H1 (cell line): ENCODE data around the gene CLEC4E. TPM values are rescaled to one million over a fixed set of nuclear protein-coding genes. Genes with fewer than 3 reads are reported as not detected.

ENCODE experiments used
- CTCF ChIA-PET: fragments of 300-600 bp; sonication (Branson Sonifier 250); formaldehyde crosslinking; loops from one replicate; lab custom pipeline; 2021; ENCODE audit not compliant: partially characterized antibody; lab: Charles Lee
- POLR2A ChIA-PET: fragments of 300-600 bp; sonication (Branson Sonifier 250); formaldehyde crosslinking; loops from one replicate; lab custom pipeline; 2021; ENCODE audit warnings: inconsistent platforms; ENCODE audit not compliant: partially characterized antibody; lab: Charles Lee
- DNase-seq, 2 experiments: peaks; one replicate each; pipeline versions ENCODE4 v3.0.0 to v3.0.0-alpha.2; 2010 to 2022; ENCODE audit warnings: low spot score in 2 of 2, low read depth in 1 of 2, mixed read lengths in 1 of 2
- FAIRE-seq: peaks from 2 replicates; lab custom pipeline; 2011; peaks lifted over from hg19 to GRCh38; lab: Jason Lieb, UNC
- H2AFZ ChIP-seq: 2 replicates; pipeline ENCODE4 v1.8.1; 2012; ENCODE audit warnings: low read length, inconsistent platforms
- H2AK5ac ChIP-seq: 2 replicates; pipeline ENCODE4 v1.6.1; 2013; ENCODE audit warnings: low read depth, low read length
- H2BK120ac ChIP-seq: replicated peaks from 2 replicates; pipeline ENCODE3; 2013; ENCODE audit warnings: low read depth, low read length, inconsistent platforms
- H2BK12ac ChIP-seq: 2 replicates; pipeline ENCODE4 v1.6.1; 2013; ENCODE audit warnings: low read depth, low read length
- H2BK15ac ChIP-seq: 2 replicates; pipeline ENCODE4 v1.6.1; 2013; ENCODE audit warnings: low read length
- H2BK20ac ChIP-seq: 2 replicates; pipeline ENCODE4 v1.6.1; 2013; ENCODE audit warnings: low read length
- H2BK5ac ChIP-seq: 2 replicates; pipeline ENCODE4 v1.6.1; 2013; ENCODE audit warnings: low read depth, low read length
- H3K14ac ChIP-seq: 2 replicates; pipeline ENCODE4 v1.6.1; 2013; ENCODE audit warnings: inconsistent platforms; ENCODE audit not compliant: insufficient read length
- H3K18ac ChIP-seq: 2 replicates; pipeline ENCODE4 v1.6.1; 2013; ENCODE audit warnings: low read length; ENCODE audit errors: extremely low read depth
- H3K23ac ChIP-seq: 2 replicates; pipeline ENCODE4 v1.6.1; 2013; ENCODE audit warnings: inconsistent platforms; ENCODE audit not compliant: insufficient read length
- H3K23me2 ChIP-seq: 2 replicates; pipeline ENCODE4 v1.6.1; 2013; ENCODE audit warnings: low read depth, low read length
- H3K27ac ChIP-seq: 2 replicates; pipeline ENCODE4 v1.6.1; 2011; ENCODE audit warnings: low read depth, low read length, inconsistent platforms
- H3K27me3 ChIP-seq, 4 experiments: replicated peaks in 1 of 4; 1 replicate in 1 of 4; 2 replicates in 3 of 4; pipeline versions ENCODE4 v1.6.1 to v1.8.1; 2011 to 2013; ENCODE audit warnings: low read length in 3 of 4, mild to moderate bottlenecking in 3 of 4, inconsistent platforms in 2 of 4, mixed read lengths in 2 of 4, moderate library complexity in 1 of 4; ENCODE audit not compliant: control insufficient read depth in 3 of 4, insufficient read depth in 3 of 4; ENCODE audit errors: extremely low read depth in 1 of 4
- H3K36me3 ChIP-seq, 4 experiments: 2 replicates each; pipeline versions ENCODE4 v1.6.1 to v1.8.1; 2011 to 2013; ENCODE audit warnings: mild to moderate bottlenecking in 4 of 4, low read length in 3 of 4, moderate library complexity in 2 of 4, control low read depth in 1 of 4, inconsistent platforms in 1 of 4; ENCODE audit not compliant: insufficient read depth in 4 of 4, control insufficient read depth in 2 of 4
- H3K4ac ChIP-seq: replicated peaks from 2 replicates; pipeline ENCODE3; 2013; ENCODE audit warnings: low read length, low read depth, mixed read lengths, inconsistent platforms; ENCODE audit not compliant: insufficient read length
- H3K4me1 ChIP-seq, 4 experiments: replicated peaks in 1 of 4; 1 replicate in 1 of 4; 2 replicates in 3 of 4; pipeline versions ENCODE4 v1.6.1 to v1.8.1; 2011 to 2013; ENCODE audit warnings: low read length in 3 of 4, inconsistent platforms in 2 of 4, mixed read lengths in 1 of 4; ENCODE audit not compliant: insufficient read depth in 4 of 4, control insufficient read depth in 3 of 4
- H3K4me2 ChIP-seq, 2 experiments: 2 replicates each; pipeline versions ENCODE4 v1.6.1 to v1.8.1; 2011 to 2013; ENCODE audit warnings: low read depth in 2 of 2, low read length in 2 of 2, control low read depth in 1 of 2, inconsistent platforms in 1 of 2, mild to moderate bottlenecking in 1 of 2; ENCODE audit not compliant: insufficient read depth in 1 of 2
- H3K4me3 ChIP-seq, 4 experiments: fragments of 200-600, 300-600 bp in 1 of 4; sonication (generic), shearing (Covaris generic), sonication (Bioruptor Twin) in 1 of 4; 2 replicates each; pipeline versions ENCODE4 v1.5.1 to v1.8.1; 2011 to 2016; ENCODE audit warnings: low read length in 4 of 4, low read depth in 3 of 4, control low read depth in 2 of 4, inconsistent platforms in 2 of 4, mild to moderate bottlenecking in 2 of 4, mixed read lengths in 1 of 4, moderate library complexity in 1 of 4; ENCODE audit not compliant: insufficient read depth in 2 of 4; ENCODE audit errors: extremely low read depth in 1 of 4
- H3K56ac ChIP-seq: replicated peaks from 2 replicates; pipeline ENCODE3; 2013; ENCODE audit warnings: low read depth, mild to moderate bottlenecking, mixed read lengths, low read length, inconsistent platforms; ENCODE audit not compliant: insufficient read length
- H3K79me1 ChIP-seq: 2 replicates; pipeline ENCODE4 v1.6.1; 2013; ENCODE audit warnings: low read depth, low read length, control low read depth
- H3K79me2 ChIP-seq, 2 experiments: 2 replicates each; pipeline versions ENCODE4 v1.6.1 to v1.8.1; 2012 to 2013; ENCODE audit warnings: low read length in 2 of 2, mild to moderate bottlenecking in 2 of 2, inconsistent platforms in 1 of 2; ENCODE audit not compliant: insufficient read depth in 2 of 2, control insufficient read depth in 1 of 2
- H3K9ac ChIP-seq, 4 experiments: replicated peaks in 1 of 4; 1 replicate in 1 of 4; 2 replicates in 3 of 4; pipeline versions ENCODE4 v1.6.1 to v1.8.1; 2011 to 2013; ENCODE audit warnings: low read depth in 3 of 4, low read length in 3 of 4, control low read depth in 2 of 4, mild to moderate bottlenecking in 2 of 4, moderate library complexity in 2 of 4, inconsistent platforms in 1 of 4; ENCODE audit errors: extremely low read depth in 1 of 4
- H3K9me3 ChIP-seq, 2 experiments: 2 replicates each; pipeline versions ENCODE4 v1.6.1 to v1.8.1; 2012 to 2013; ENCODE audit warnings: mild to moderate bottlenecking in 2 of 2, moderate library complexity in 2 of 2, control low read depth in 1 of 2, inconsistent platforms in 1 of 2, low read depth in 1 of 2, low read length in 1 of 2, mixed read lengths in 1 of 2; ENCODE audit not compliant: insufficient read depth in 2 of 2
- H4K20me1 ChIP-seq, 2 experiments: replicated peaks in 1 of 2; 2 replicates each; pipeline versions ENCODE3 to v1.8.1; 2011 to 2013; ENCODE audit warnings: inconsistent platforms in 2 of 2, low read length in 2 of 2, mild to moderate bottlenecking in 1 of 2; ENCODE audit not compliant: insufficient read depth in 2 of 2, control insufficient read depth in 1 of 2
- H4K5ac ChIP-seq: 2 replicates; pipeline ENCODE4 v1.6.1; 2013; ENCODE audit warnings: low read length, low read depth, mixed read lengths, inconsistent platforms; ENCODE audit not compliant: insufficient read length
- H4K8ac ChIP-seq: 2 replicates; pipeline ENCODE4 v1.8.0; 2013; ENCODE audit warnings: mild to moderate bottlenecking, moderate library complexity, low read length, inconsistent platforms; ENCODE audit not compliant: insufficient read depth; ENCODE audit errors: extremely low read depth
- H4K91ac ChIP-seq: replicated peaks from 2 replicates; pipeline ENCODE3; 2013; ENCODE audit warnings: low read length, mixed read lengths, inconsistent platforms; ENCODE audit not compliant: insufficient read length
- BRCA1 ChIP-seq: IDR thresholded peaks from 2 replicates; pipeline ENCODE4 v1.6.1; 2012; ENCODE audit warnings: low read depth, low read length, improper control_type of control experiment
- CBX5 ChIP-seq: fragments of 300-800, 300-1000 bp; sonication (generic); IDR thresholded peaks from 2 replicates; pipeline ENCODE4 v1.7.1; 2016; ENCODE audit warnings: antibody characterized with exemption, low read length, low read depth
- MAX ChIP-seq: IDR thresholded peaks from 2 replicates; pipeline ENCODE4 v1.6.1; 2012; ENCODE audit warnings: inconsistent platforms
- POU5F1 ChIP-seq: IDR thresholded peaks from 2 replicates; pipeline ENCODE4 v1.6.1; 2011; ENCODE audit warnings: low read depth, mild to moderate bottlenecking, low read length, moderate library complexity
- SUZ12 ChIP-seq: fragments of 200-600 bp; sonication (generic); IDR thresholded peaks from 2 replicates; pipeline ENCODE4 v1.6.1; 2012; ENCODE audit warnings: mild to moderate bottlenecking, inconsistent platforms, low read length, moderate library complexity, mixed read lengths
- TAF1 ChIP-seq: IDR thresholded peaks from 2 replicates; pipeline ENCODE4 v1.6.1; 2011; ENCODE audit warnings: mild to moderate bottlenecking, low read depth, low read length
- TAF7 ChIP-seq: optimal IDR thresholded peaks from 2 replicates; pipeline ENCODE3; 2011; ENCODE audit warnings: low read depth, mild to moderate bottlenecking, inconsistent platforms, low read length, moderate library complexity, borderline replicate concordance
- TEAD4 ChIP-seq: IDR thresholded peaks from 2 replicates; pipeline ENCODE4 v1.6.1; 2012; ENCODE audit warnings: low read depth, low read length, inconsistent platforms, mixed read lengths
- YY1 ChIP-seq: IDR thresholded peaks from 2 replicates; pipeline ENCODE4 v1.6.1; 2011; ENCODE audit warnings: low read depth, mild to moderate bottlenecking, low read length
- ZNF274 ChIP-seq: IDR thresholded peaks from 2 replicates; pipeline ENCODE4 v1.7.0; 2012; ENCODE audit warnings: low read length, borderline replicate concordance; ENCODE audit errors: extremely low read depth
- WGBS, 2 experiments: shearing (Covaris generic) in 1 of 2; methylation state at CpG; one replicate each; pipeline versions ENCODE4 v1.1.6 to v1.1.7; 2013 to 2015; ENCODE audit warnings: low lambda C conversion rate in 2 of 2, mixed read lengths in 2 of 2, inconsistent platforms in 1 of 2, low coverage in 1 of 2, missing lambda C conversion rate in 1 of 2; ENCODE audit not compliant: insufficient replicate concordance in 2 of 2, insufficient coverage in 1 of 2, insufficient read length in 1 of 2; ENCODE audit errors: extremely low coverage in 1 of 2, missing lambda C conversion rate in 1 of 2; 5-methylcytosine and 5-hydroxymethylcytosine counted together
- polyA plus RNA-seq, 7 experiments: library from polyadenylated mRNA; depleted of rRNA in 3 of 7; stranded (reverse) in 5 of 7; unstranded in 2 of 7; fragments of >200 nt in 5 of 7; fragments of 200-250 nt in 2 of 7; gene quantifications; 1 replicate in 5 of 7; 2 replicates in 1 of 7; 4 replicates in 1 of 7; pipeline versions ENCODE4 v1.2.1 to v1.2.3, GENCODE V29; 2011 to 2013; ENCODE audit warnings: missing spikeins in 2 of 7, mixed read lengths in 2 of 7
- total RNA-seq: library from RNA; stranded (reverse); fragmentation: NEBNext Ultra II Directional; extraction: Animal tissue kit (Norgen Biotek cat#: 25700); gene quantifications from 2 replicates; pipeline ENCODE4 v1.2.1, GENCODE V29; 2021
- TF ChIP-seq, protein P1 (sequence below): IDR thresholded peaks from 2 replicates; pipeline ENCODE4 v1.6.1; 2012; ENCODE audit warnings: low read length, inconsistent platforms

Gene CLEC4E
- total and polyA plus RNA-seq, 2 of the 8 experiments (the other 6 are each of a cell fraction or from before 2014, with no cell fraction given): 0.03 TPM; not detected in 1

- no peaks in the 10 kb centered on the region for H3K23me2 ChIP-seq
- 98% methylated on average over 3 of the region's 3 CpGs; no CpG with 5 or more reads in 1 of the 2 experiments for WGBS, 2 experiments
- H2BK5ac ChIP-seq: no peak overlapping the region
- no peak overlapping the region for H3K18ac ChIP-seq
- H2BK12ac ChIP-seq: no peak overlapping the region
- no peak overlapping the region for H2BK20ac ChIP-seq
- no peak overlapping the region for H3K9ac ChIP-seq
- H3K9me3 ChIP-seq: no peaks in the 10 kb centered on the region
- H4K20me1 ChIP-seq: no peaks in the 10 kb centered on the region
- H3K4me1 ChIP-seq: no peaks in the 10 kb centered on the region
- no peak overlapping the region for H4K5ac ChIP-seq
- H2AK5ac ChIP-seq: no peak overlapping the region
- H3K56ac ChIP-seq: no peak overlapping the region
- no peaks in the 10 kb centered on the region for H3K79me2 ChIP-seq
- H3K27ac ChIP-seq: no peak overlapping the region
- CTCF ChIA-PET: interaction anchor here (1.1 to 1.8 kb wide), 3 partner anchors 16 to 63 kb away, joined by 4 to 8 read pairs (median 4); no protein-coding TSS in a partner anchor
- no peak overlapping the region for H3K4ac ChIP-seq
- H2AFZ ChIP-seq: no peak overlapping the region
- no peak overlapping the region for H4K8ac ChIP-seq
- no peaks in the 10 kb centered on the region for H3K79me1 ChIP-seq
- H3K4me3 ChIP-seq: no peak overlapping the region
- no peak overlapping the region for H3K14ac ChIP-seq
- no peak for FAIRE-seq
- DNase-seq: no peak
- no peak overlapping the region for H3K23ac ChIP-seq
- no peak overlapping the region for H4K91ac ChIP-seq
- no peaks in the 10 kb centered on the region for H3K36me3 ChIP-seq
- TF ChIP-seq TAF7: no peak
- TF ChIP-seq SUZ12: no peak
- no peak for TF ChIP-seq POU5F1
- no peak for TF ChIP-seq BRCA1
- TF ChIP-seq ZNF274: no peak
- TF ChIP-seq YY1: no peak
- no peak for TF ChIP-seq TEAD4
- TF ChIP-seq, protein P1, sequence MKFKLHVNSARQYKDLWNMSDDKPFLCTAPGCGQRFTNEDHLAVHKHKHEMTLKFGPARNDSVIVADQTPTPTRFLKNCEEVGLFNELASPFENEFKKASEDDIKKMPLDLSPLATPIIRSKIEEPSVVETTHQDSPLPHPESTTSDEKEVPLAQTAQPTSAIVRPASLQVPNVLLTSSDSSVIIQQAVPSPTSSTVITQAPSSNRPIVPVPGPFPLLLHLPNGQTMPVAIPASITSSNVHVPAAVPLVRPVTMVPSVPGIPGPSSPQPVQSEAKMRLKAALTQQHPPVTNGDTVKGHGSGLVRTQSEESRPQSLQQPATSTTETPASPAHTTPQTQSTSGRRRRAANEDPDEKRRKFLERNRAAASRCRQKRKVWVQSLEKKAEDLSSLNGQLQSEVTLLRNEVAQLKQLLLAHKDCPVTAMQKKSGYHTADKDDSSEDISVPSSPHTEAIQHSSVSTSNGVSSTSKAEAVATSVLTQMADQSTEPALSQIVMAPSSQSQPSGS: no peak
- TF ChIP-seq TAF1: no peak
- TF ChIP-seq CBX5: no peak
- no peak for TF ChIP-seq MAX
- POLR2A ChIA-PET: no interaction called here
- no peaks in the 10 kb centered on the region for H3K27me3 ChIP-seq
- H2BK120ac ChIP-seq: no peak overlapping the region
- no peak overlapping the region for H2BK15ac ChIP-seq
- no peak overlapping the region for H3K4me2 ChIP-seq
Measured at GRCh38 chr12:8546591-8546990, 5.9 kb upstream of the CLEC4E start.
